ENCODE results near the gene NHLRC4.

Gene NHLRC4

GRCh38 chr16:565419-566330, 1.1 kb upstream of the NHLRC4 start:
- DNase-seq (ENCODE audit: low spot score) = no peak

- no peak for DNase-seq (ENCODE audit: low spot score)
Observed at GRCh38 chr16:567373-568256, 810 bp downstream of the NHLRC4 start.

- no peak for DNase-seq (ENCODE audit: low spot score)
Observed at GRCh38 chr16:568401-569258, 1.8 kb downstream of the NHLRC4 start.

- DNase-seq (ENCODE audit: low spot score) = peak; percentile 94
Observed at GRCh38 chr16:569445-570254, 2.8 kb downstream of the NHLRC4 start, which contains the start of gene PIGQ. Gene PIGQ (plus strand): TSS chr16:569968. CDS start chr16:574075, 4,107 bp downstream.

GRCh38 chr16:572865-573650, 6.3 kb downstream of the NHLRC4 start:
- no peak for DNase-seq (ENCODE audit: low spot score)

GRCh38 chr16:574021-574760, 7.4 kb downstream of the NHLRC4 start:
- DNase-seq (ENCODE audit: low spot score) = no peak

GRCh38 chr16:575354-576196, 8.8 kb downstream of the NHLRC4 start:
- no peak for DNase-seq (ENCODE audit: low spot score)

- DNase-seq (ENCODE audit: low spot score) = no peak
Observed at GRCh38 chr16:576197-576822, 9.5 kb downstream of the NHLRC4 start.

- DNase-seq (ENCODE audit: low spot score) = no peak
Observed at GRCh38 chr16:576823-577201, 10.0 kb downstream of the NHLRC4 start.

GRCh38 chr16:577796-578195, 11.0 kb downstream of the NHLRC4 start:
- DNase-seq (ENCODE audit: low spot score) = no peak

- DNase-seq (ENCODE audit: low spot score) = no peak
Observed at GRCh38 chr16:578232-578869, 11.5 kb downstream of the NHLRC4 start.

GRCh38 chr16:578870-579405, 12.1 kb downstream of the NHLRC4 start:
- DNase-seq (ENCODE audit: low spot score) = peak; percentile 90

GRCh38 chr16:580141-580945, 13.5 kb downstream of the NHLRC4 start:
- no peak for DNase-seq (ENCODE audit: low spot score)

- DNase-seq (ENCODE audit: low spot score) = no peak
Observed at GRCh38 chr16:580946-581498, 14.2 kb downstream of the NHLRC4 start.

- no peak for DNase-seq (ENCODE audit: low spot score)
Observed at GRCh38 chr16:582218-582613, 15.4 kb downstream of the NHLRC4 start.

Data from AG20443 (cell line).